Measurements from ENCODE around the gene COMMD7. TPM values are rescaled to one million over a fixed set of nuclear protein-coding genes. Genes with fewer than 3 reads are reported as not detected.
A peak's percentile ranks its signal among the peaks of the same experiment; 100 is the strongest.

Gene COMMD7
- total RNA-seq, 1 donor: 61.2 TPM

- no peak for TF ChIP-seq CTCF (IDR thresholded peaks at IDR 0.05; ENCODE audit: extremely low read depth, low read depth, low read length)
- Histone ChIP-seq H3K79me2 (ENCODE audit: insufficient read depth, low read length) (peaks cover 19% of the 10 kb centered on the region), H2AFZ (ENCODE audit: low read length) (no peak overlapping the region)
Observed at GRCh38 chr20:32779500-32780211, 36.4 kb upstream of the COMMD7 start.

GRCh38 chr20:32777177-32777956, 34.1 kb upstream of the COMMD7 start:
- peak; percentile 67 for DNase-seq (ENCODE audit: insufficient read length, low spot score, missing footprints)
- Histone ChIP-seq H4K20me1 (ENCODE audit: insufficient read depth, low read length) (peaks cover 10% of the 10 kb centered on the region), H3K27ac (ENCODE audit: low read depth, low read length) (no peak overlapping the region), H3K27me3 (ENCODE audit: insufficient read depth, low read length) (no peaks in the 10 kb centered on the region), H3K4me2 (ENCODE audit: insufficient read depth, low read length) (no peak overlapping the region), H3K4me1 (ENCODE audit: insufficient read depth, low read length) (peaks cover 7% of the 10 kb centered on the region), H3K9me3 (ENCODE audit: low read depth, low read length) (no peaks in the 10 kb centered on the region), H3K4me3 (ENCODE audit: insufficient read depth, low read length) (no peak overlapping the region), H3K36me3 (ENCODE audit: insufficient read depth, low read length) (no peaks in the 10 kb centered on the region), H2AFZ (ENCODE audit: low read length) (no peak overlapping the region), H3K79me2 (ENCODE audit: insufficient read depth, low read length) (peaks cover 22% of the 10 kb centered on the region)
- no peak for TF ChIP-seq CTCF (IDR thresholded peaks at IDR 0.05; ENCODE audit: extremely low read depth, low read depth, low read length)

More at GRCh38 chr20:32779500-32780211, 36.4 kb upstream of the COMMD7 start:
- H3K27me3 ChIP-seq (ENCODE audit: insufficient read depth, low read length): no peaks in the 10 kb centered on the region
- no peak overlapping the region for H3K4me3 ChIP-seq (ENCODE audit: insufficient read depth, low read length)
- H4K20me1 ChIP-seq (ENCODE audit: insufficient read depth, low read length): peaks cover 10% of the 10 kb centered on the region
- no peak for DNase-seq (ENCODE audit: insufficient read length, low spot score, missing footprints)
- H3K4me1 ChIP-seq (ENCODE audit: insufficient read depth, low read length): peaks cover 7% of the 10 kb centered on the region
- H3K9me3 ChIP-seq (ENCODE audit: low read depth, low read length): no peaks in the 10 kb centered on the region
- H3K27ac ChIP-seq (ENCODE audit: low read depth, low read length): no peak overlapping the region
- no peak overlapping the region for H3K4me2 ChIP-seq (ENCODE audit: insufficient read depth, low read length)
- no peaks in the 10 kb centered on the region for H3K36me3 ChIP-seq (ENCODE audit: insufficient read depth, low read length)

- TF ChIP-seq CTCF (IDR thresholded peaks at IDR 0.05; ENCODE audit: extremely low read depth, low read depth, low read length): no peak
- Histone ChIP-seq H3K4me2 (ENCODE audit: insufficient read depth, low read length) (no peak overlapping the region), H4K20me1 (ENCODE audit: insufficient read depth, low read length) (peaks cover 10% of the 10 kb centered on the region), H3K27ac (ENCODE audit: low read depth, low read length) (no peak overlapping the region), H3K79me2 (ENCODE audit: insufficient read depth, low read length) (peaks cover 22% of the 10 kb centered on the region), H3K36me3 (ENCODE audit: insufficient read depth, low read length) (no peaks in the 10 kb centered on the region), H3K4me3 (ENCODE audit: insufficient read depth, low read length) (no peak overlapping the region), H3K9me3 (ENCODE audit: low read depth, low read length) (no peaks in the 10 kb centered on the region), H3K4me1 (ENCODE audit: insufficient read depth, low read length) (peaks cover 7% of the 10 kb centered on the region), H2AFZ (ENCODE audit: low read length) (no peak overlapping the region), H3K27me3 (ENCODE audit: insufficient read depth, low read length) (no peaks in the 10 kb centered on the region)
- no peak for DNase-seq (ENCODE audit: insufficient read length, low spot score, missing footprints)
Observed at GRCh38 chr20:32775336-32775991, 32.2 kb upstream of the COMMD7 start.

GRCh38 chr20:32773855-32774254, 30.6 kb upstream of the COMMD7 start:
- no peaks in the 10 kb centered on the region for H3K9me3 ChIP-seq (ENCODE audit: low read depth, low read length)
- H3K4me2 ChIP-seq (ENCODE audit: insufficient read depth, low read length): no peak overlapping the region
- peaks cover 7% of the 10 kb centered on the region for H3K4me1 ChIP-seq (ENCODE audit: insufficient read depth, low read length)
- no peak overlapping the region for H3K4me3 ChIP-seq (ENCODE audit: insufficient read depth, low read length)
- H3K36me3 ChIP-seq (ENCODE audit: insufficient read depth, low read length): no peaks in the 10 kb centered on the region
- no peak for DNase-seq (ENCODE audit: insufficient read length, low spot score, missing footprints)
- H2AFZ ChIP-seq (ENCODE audit: low read length): no peak overlapping the region
- H3K27me3 ChIP-seq (ENCODE audit: insufficient read depth, low read length): no peaks in the 10 kb centered on the region
- H3K79me2 ChIP-seq (ENCODE audit: insufficient read depth, low read length): peaks cover 18% of the 10 kb centered on the region
- H3K27ac ChIP-seq (ENCODE audit: low read depth, low read length): no peak overlapping the region
- peaks cover 7% of the 10 kb centered on the region for H4K20me1 ChIP-seq (ENCODE audit: insufficient read depth, low read length)
- no peak for TF ChIP-seq CTCF (IDR thresholded peaks at IDR 0.05; ENCODE audit: extremely low read depth, low read depth, low read length)
